HG03280 (cell line): Measurements from ENCODE around the gene SORD.
"Not testable (repeated sequence)": the region's sequence is repeated elsewhere in the genome, so short reads cannot be mapped to it uniquely, and the experiment has no call there.

Source experiments
- ATAC-seq: cut with Tn5 transposase; IDR thresholded peaks from one replicate; pipeline ENCODE4 v1.9.1; 2021; ENCODE audit warnings: mild to moderate bottlenecking, moderate library complexity; ENCODE audit not compliant: unreplicated experiment

Gene SORD

GRCh38 chr15:45058690-45059675 is 36.0 kb downstream of the SORD start:
- ATAC-seq = not testable (repeated sequence)

DNA sequence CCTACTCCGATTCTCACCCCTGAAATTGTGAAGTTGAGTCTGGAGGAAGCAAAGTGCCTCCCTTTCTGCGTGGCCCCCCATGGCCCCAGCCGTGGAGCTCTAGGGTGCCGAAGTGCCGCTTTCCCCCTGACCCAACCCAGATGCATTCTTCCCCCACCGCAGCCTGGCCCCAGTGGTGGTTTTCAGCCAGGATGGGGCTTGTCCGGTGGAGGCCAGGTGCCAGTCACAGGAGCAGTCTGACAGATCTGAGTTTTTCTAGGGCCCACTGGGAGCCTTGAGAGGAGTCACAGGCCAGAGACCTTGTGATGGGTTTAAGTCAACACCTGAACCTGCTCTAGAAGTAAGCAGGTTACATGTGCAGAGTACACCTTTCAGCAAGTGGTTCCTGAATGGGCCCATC is 39.3 kb downstream of the SORD start:
- ATAC-seq = not testable (repeated sequence)

DNA sequence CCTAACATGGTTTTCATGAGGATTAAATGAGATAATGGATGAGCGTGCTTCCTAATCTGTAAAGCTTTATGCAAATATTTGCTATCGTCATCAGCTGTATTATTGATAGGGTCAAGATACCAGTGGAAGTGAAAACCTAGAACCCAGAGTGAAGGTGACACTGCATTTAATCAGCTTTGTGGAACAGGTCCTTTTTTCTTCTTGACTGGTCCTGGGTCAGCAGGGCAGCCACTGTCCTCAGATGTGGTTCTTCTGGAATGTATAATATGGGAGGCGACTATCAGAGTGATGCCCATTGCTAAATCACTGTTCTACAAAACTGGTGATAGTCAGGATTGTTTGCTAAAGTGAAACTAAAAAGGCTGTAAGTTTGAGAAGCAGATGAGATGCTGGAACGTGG is 41.4 kb downstream of the SORD start:
- ATAC-seq = no peak

DNA sequence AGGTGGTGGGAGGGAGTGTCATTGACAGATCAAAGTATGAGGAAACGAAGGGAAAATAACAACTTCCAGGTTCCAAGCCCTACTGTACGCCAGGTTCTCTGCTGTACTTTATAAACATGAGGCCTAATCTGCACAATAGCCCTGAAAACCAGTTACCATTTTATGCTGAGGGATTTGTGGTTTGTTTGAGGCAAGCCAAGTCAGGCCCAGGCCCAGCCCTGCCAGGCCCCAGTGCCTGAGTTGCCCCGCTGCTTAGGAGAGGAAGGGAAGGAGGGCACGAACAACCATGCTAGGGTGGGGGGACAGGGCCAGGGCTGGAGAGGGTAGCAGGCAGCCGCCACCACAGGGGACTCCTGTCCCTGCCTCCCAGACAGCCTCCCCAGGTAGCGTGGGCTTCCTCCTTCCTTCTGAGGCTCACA is 47.0 kb downstream of the SORD start:
- not testable (repeated sequence) for ATAC-seq

DNA sequence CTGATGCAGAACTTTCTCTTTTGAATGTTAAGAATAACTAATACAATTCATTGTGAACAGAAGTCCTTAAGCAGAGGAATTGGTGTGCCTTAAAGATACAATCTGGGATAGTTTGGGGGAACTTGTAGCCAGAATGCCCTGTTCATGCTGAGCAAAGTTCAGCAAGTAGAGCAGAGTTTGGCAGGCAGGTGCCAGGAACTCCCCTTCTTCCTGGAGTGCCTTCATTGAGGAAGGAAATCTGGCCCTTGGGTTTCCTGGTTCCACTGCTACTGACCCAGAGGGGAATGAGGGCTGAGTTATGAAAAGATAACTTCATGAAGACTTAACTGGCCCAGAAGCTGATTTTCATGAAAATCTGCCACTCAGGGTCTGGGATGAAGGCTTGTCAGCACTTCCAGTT is 50.6 kb downstream of the SORD start:
- not testable (repeated sequence) for ATAC-seq

DNA sequence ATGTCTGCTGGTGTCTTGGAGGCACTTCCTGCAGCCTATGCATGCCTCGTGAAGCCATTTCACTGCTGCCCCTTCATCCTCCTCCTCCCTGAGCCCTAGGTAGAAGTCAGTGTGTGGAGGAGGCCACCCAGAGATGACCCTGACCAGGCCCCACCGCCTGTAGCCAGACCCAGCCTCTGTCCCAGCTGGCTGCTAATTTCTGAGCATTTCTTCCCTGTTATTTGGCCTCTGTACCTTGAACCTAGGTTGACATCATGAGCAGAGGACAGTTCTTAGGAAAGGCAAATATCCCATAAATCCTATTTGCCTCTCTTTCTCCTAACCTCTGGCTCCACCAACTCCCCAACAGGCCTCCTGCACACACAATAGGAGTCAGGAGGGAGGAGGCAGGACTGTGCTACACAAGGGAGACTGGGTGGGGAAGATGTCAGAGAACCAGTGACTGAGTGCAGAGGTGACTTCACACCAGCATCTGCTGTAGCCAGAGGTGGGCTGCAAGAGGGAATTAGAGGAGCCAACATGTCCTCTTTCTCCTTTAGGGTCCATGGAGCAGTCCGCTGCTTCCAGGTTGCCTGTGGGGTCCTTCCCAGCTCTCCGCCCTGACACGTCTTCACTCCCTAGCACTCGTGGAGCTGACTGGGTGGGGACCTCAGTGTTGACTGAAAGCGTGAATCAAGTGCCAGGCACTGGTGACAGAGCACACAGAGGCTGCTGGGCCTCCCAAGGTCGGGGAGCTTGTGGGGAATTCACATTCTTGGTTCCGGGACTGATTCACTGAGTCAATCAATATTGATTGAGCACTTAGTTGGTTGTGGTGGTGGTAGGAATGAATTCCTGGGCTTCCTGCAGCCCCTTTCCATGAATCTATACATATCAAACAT is 52.7 kb downstream of the SORD start:
- not testable (repeated sequence) for ATAC-seq

- not testable (repeated sequence) for ATAC-seq
These were observed 54.4 kb downstream of the SORD start for GRCh38 chr15:45077391-45077790.

DNA sequence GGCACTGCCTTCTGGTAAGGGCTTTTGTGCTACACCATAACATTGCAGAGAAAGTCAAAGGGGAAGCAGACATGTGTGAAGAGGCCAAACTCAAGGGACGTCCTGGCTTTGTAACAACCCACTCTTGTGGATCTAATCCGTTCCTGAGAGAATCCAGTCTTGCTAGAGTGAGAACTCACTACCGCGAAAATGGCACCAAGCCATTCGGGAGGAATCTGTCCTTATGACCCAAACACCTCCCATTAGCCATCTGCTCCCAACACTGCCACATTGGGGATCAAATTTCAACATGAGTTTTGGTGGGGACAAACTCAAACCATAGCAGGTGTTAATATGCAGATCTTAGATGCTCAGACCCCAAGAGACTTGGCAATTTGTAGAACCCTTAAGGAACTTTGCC is 56.2 kb downstream of the SORD start:
- not testable (repeated sequence) for ATAC-seq

GRCh38 chr15:45079628-45080246 is 56.7 kb downstream of the SORD start:
- not testable (repeated sequence) for ATAC-seq

- ATAC-seq = not testable (repeated sequence)
These were observed 57.6 kb downstream of the SORD start for GRCh38 chr15:45080593-45080992.

- not testable (repeated sequence) for ATAC-seq
These were observed 59.4 kb downstream of the SORD start for GRCh38 chr15:45082412-45082811.

GRCh38 chr15:45083223-45083622 is 60.2 kb downstream of the SORD start:
- no peak for ATAC-seq

GRCh38 chr15:45084163-45084562 is 61.2 kb downstream of the SORD start:
- ATAC-seq = no peak

GRCh38 chr15:45087513-45087912 is 64.5 kb downstream of the SORD start:
- ATAC-seq = no peak

- no peak for ATAC-seq
These were observed 66.1 kb downstream of the SORD start for GRCh38 chr15:45088801-45089711.

- no peak for ATAC-seq
These were observed 66.8 kb downstream of the SORD start for GRCh38 chr15:45089712-45090373.

- no peak for ATAC-seq
These were observed 68.2 kb downstream of the SORD start for GRCh38 chr15:45091161-45091560.

DNA sequence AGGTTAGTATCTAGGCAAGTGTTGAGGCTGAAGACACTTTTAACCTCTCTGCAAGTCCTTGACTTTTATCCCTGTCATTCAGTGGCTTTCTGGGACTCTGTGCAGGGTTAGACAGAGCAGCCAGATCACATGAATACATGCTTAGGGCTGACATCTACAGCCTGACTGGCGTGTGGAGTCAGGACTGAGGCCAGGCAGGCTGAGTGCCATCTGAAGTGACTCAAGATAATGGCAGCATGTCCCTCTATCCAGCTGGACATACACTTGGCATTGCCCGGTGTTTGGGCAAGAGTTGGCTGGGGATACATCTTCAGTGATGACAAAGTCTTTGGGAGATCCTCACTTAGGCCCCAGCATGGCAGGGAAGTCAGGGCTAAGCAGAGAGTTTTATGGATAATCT is 68.6 kb downstream of the SORD start:
- ATAC-seq = no peak

DNA sequence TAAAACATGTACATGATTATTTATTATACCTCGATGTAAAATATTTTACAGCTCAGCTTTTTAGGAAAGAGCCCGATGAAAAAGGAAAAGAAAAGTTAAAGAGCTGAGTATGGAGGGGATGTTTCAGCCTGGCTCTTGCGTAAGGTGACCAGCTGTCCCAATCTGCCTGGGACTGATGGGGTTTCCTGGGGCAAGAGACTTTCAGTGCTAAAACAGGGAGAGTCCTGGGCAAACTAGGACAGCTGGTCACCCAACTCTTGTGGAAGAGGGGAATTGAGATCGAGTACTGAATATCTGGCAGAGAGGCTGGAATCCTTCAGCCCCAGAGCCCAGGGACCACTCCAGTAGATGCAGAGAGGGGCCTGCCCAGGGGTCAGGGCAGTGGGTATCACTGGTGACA is 70.0 kb downstream of the SORD start:
- no peak for ATAC-seq
